ENCODE results near the gene GSX2.

DNA sequence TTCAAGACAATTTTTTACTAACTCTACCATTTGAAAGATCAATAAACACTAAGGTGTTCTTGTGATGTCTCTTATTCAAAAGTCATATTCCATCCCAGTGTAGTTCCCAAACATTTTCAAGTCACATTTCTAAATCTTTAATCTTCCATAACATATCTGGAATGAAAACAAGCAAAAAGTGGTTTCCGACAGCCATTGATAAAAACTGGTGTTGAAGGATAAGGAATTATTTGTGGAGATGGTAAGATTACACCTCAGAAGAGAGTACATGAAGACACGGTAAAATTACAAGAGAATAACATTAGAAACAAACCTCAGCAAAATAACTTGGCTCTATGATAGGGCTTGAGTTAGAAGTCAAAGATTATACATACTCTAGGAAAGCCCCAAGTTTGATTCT, 39.8 kb upstream of the GSX2 start:
- TF ChIP-seq FOXK2 (IDR thresholded peaks at IDR 0.05) (no peak), ELF4 (IDR thresholded peaks at IDR 0.05) (no peak), TARDBP (IDR thresholded peaks at IDR 0.05) (no peak), SUZ12 (IDR thresholded peaks at IDR 0.05) (no peak), FOXM1 (IDR thresholded peaks at IDR 0.05; ENCODE audit: borderline replicate concordance) (no peak), SP1 (IDR thresholded peaks at IDR 0.05) (no peak), NFRKB (IDR thresholded peaks at IDR 0.05) (no peak), ARNT (IDR thresholded peaks at IDR 0.05) (no peak)
- TF ChIP-seq, protein P1, sequence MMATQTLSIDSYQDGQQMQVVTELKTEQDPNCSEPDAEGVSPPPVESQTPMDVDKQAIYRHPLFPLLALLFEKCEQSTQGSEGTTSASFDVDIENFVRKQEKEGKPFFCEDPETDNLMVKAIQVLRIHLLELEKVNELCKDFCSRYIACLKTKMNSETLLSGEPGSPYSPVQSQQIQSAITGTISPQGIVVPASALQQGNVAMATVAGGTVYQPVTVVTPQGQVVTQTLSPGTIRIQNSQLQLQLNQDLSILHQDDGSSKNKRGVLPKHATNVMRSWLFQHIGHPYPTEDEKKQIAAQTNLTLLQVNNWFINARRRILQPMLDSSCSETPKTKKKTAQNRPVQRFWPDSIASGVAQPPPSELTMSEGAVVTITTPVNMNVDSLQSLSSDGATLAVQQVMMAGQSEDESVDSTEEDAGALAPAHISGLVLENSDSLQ (IDR thresholded peaks at IDR 0.05) = no peak

All from HEK293T (cell line).